Posterior vena cava (tissue), 2 donors: ENCODE results near the gene SLU7. TPM values are rescaled to one million over a fixed set of nuclear protein-coding genes. Genes with fewer than 3 reads are reported as not detected.

Experiments
- DNase-seq: peaks from one replicate; pipeline ENCODE4 v3.0.0-alpha.2; 2020; ENCODE audit warnings: low spot score
- intact Hi-C, 2 donors: fragments of 100-400 bp; cut with DNase I; formaldehyde crosslinking; loops; one replicate each; pipeline versions ENCODE4 v1.14.1 to v1.14.2; 2022 to 2023
- total RNA-seq, 2 donors: library from RNA; stranded (reverse); fragmentation: NEBNext Ultra II Directional; extraction: Animal tissue kit (Norgen Biotek cat#: 25700); gene quantifications; one replicate each; pipeline ENCODE4 v1.2.1, GENCODE V29; 2021
- donor health status: DM: yes; HTN: yes; CAD: no.
- donor health status: DM: yes; HTN: yes; CAD: no.

The SLU7 gene
- total RNA-seq, 2 donors from 2014 or later = 35.8 to 47.5 TPM

DNA sequence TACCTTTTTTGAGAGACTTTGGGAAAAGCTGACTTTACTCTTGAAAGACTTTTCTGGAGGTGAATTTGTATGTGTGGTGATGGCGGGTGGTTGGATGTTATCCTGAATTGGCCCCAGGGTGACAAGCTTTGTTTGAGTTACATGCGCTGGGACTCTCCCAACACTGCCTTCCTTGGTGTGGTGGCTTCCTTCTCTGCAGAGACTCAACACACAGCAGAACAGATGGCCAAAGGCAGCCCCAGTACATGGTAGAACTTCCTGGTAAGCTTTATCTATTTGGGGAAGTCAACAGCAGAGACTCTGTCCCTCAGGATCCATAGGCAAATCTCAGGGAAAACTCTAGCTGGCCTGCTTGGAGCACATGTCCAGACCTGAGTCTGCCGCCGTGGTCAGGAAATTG, 66.6 kb downstream of the SLU7 start:
- intact Hi-C loops = no loop called here
- DNase-seq = peak; percentile 61

Other genes with a start within 250 kb of the SLU7 start
- gene FABP6, start 189.6 kb downstream of the SLU7 start, total RNA-seq = not detected
- 1 to 10 TPM; 1.0 to 1.2 TPM for gene CCNJL, start 106.5 kb downstream of the SLU7 start, total RNA-seq
- 1 to 10 TPM; 7.1 to 9.7 TPM for gene C1QTNF2, start 48.5 kb downstream of the SLU7 start, total RNA-seq
- gene FAM200C, start 19.0 kb downstream of the SLU7 start, total RNA-seq = 1 to 10 TPM; 4.1 to 4.8 TPM
- 1 to 10 TPM; 2.3 to 2.6 TPM for gene PTTG1, start 2.8 kb upstream of the SLU7 start, total RNA-seq